Body of pancreas (tissue), 4 donors: ENCODE results near the gene ACIN1.

Experiments
- POLR2A ChIP-seq, 3 donors: fragments of 450-650 bp; IDR thresholded peaks; one replicate each; pipeline ENCODE4 v1.6.1; 2016; ENCODE audit warnings: antibody characterized with exemption in 3 of 3, mild to moderate bottlenecking in 2 of 3
- TF ChIP-seq, protein P1 (sequence below), 7 experiments: fragments of 450-650 bp in 4 of 7; fragments of 200-600 bp in 3 of 7; sonication (generic) in 3 of 7; IDR thresholded peaks; one replicate each; pipeline ENCODE4 v1.5.1; 2016 to 2019; ENCODE audit warnings: antibody characterized with exemption in 7 of 7

DNA sequence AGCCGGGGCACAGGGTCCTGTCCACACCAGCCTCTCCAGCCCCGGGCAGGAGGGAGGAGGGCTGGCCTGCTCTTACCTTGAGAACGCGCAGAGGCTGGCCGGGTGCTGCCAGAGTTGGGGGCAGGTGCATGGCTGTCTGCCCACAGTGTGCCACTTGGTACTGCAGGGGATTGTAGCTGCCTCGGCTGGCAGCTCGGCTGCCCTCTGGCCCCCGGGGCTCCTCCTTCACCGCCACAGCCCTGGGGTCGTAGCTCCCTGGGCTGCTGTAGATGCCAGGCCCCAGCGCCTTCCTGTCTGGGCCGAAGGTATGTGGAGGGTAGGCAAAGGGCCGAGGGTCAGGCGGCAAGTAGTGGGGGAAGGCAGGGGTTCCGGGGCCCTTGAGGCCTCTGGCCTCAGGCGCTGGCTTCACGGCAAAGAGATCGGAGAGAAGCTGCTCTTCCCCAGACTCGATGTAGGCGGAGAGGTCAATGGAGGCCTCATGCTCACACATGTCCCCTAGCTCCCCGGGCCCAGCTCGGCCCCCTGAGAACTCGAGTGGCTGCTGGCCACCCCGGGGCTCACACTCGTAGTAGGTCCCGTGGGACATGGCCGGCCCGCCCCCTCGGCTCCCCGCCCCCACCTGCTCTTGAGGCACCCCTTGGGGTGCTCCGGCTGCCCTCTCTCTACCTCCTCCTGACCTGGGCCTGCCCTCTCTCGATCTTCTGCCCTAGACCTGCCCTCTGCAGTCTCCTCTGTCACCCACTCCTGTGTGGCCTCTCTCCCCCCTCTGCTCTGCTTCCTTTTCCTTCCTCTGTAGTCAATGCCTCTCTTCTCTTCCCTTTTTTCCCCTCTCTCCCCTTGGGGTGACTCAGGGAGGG, 23.8 kb upstream of the ACIN1 start, which contains the start of gene CEBPE:
- TF ChIP-seq, protein P1, sequence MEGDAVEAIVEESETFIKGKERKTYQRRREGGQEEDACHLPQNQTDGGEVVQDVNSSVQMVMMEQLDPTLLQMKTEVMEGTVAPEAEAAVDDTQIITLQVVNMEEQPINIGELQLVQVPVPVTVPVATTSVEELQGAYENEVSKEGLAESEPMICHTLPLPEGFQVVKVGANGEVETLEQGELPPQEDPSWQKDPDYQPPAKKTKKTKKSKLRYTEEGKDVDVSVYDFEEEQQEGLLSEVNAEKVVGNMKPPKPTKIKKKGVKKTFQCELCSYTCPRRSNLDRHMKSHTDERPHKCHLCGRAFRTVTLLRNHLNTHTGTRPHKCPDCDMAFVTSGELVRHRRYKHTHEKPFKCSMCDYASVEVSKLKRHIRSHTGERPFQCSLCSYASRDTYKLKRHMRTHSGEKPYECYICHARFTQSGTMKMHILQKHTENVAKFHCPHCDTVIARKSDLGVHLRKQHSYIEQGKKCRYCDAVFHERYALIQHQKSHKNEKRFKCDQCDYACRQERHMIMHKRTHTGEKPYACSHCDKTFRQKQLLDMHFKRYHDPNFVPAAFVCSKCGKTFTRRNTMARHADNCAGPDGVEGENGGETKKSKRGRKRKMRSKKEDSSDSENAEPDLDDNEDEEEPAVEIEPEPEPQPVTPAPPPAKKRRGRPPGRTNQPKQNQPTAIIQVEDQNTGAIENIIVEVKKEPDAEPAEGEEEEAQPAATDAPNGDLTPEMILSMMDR (IDR thresholded peaks at IDR 0.05) = no peak
- no peak for TF ChIP-seq POLR2A (IDR thresholded peaks at IDR 0.05)
